Measurements from ENCODE around the gene MAPKAPK3. TPM values are rescaled to one million over a fixed set of nuclear protein-coding genes. Genes with fewer than 3 reads are reported as not detected.

The MAPKAPK3 gene
- total RNA-seq, 1 donor from 2014 or later = 19.5 TPM

Small RNA genes within 50 kb of the gene (microRNA-seq; reads per million reads assigned to microRNA genes)
- 1.8 reads per million for gene MIR4787

Other genes with a start within 250 kb of the MAPKAPK3 start
- 1.8 TPM for gene CACNA2D2, start 113.5 kb upstream of the MAPKAPK3 start, total RNA-seq
- gene C3orf18, start 49.4 kb upstream of the MAPKAPK3 start, total RNA-seq = 16.1 TPM
- gene HEMK1, start 47.6 kb upstream of the MAPKAPK3 start, total RNA-seq = 21.3 TPM
- 10.6 TPM for gene CISH, start 5.4 kb upstream of the MAPKAPK3 start, total RNA-seq
- 6.2 TPM for gene DOCK3, start 57.8 kb downstream of the MAPKAPK3 start, total RNA-seq